Kidney epithelial cell (primary cell): ENCODE results near the gene TNFRSF9. TPM values are rescaled to one million over a fixed set of nuclear protein-coding genes. Genes with fewer than 3 reads are reported as not detected.
"Not testable (repeated sequence)": the region's sequence is repeated elsewhere in the genome, so short reads cannot be mapped to it uniquely, and the experiment has no call there.

Experiments
- DNase-seq: peaks from one replicate; pipeline ENCODE4 v3.0.0-alpha.2; 2010; ENCODE audit warnings: low read depth
- H3K27me3 ChIP-seq: 2 replicates; pipeline ENCODE4 v1.6.0; 2011; ENCODE audit warnings: low read length; ENCODE audit not compliant: control insufficient read depth, insufficient read depth
- H3K36me3 ChIP-seq: 2 replicates; pipeline ENCODE4 v1.5.1; 2011; ENCODE audit warnings: low read length; ENCODE audit not compliant: control insufficient read depth, insufficient read depth
- H3K4me3 ChIP-seq: 2 replicates; pipeline ENCODE4 v1.5.1; 2011; ENCODE audit warnings: low read depth, mild to moderate bottlenecking, control low read depth, low read length
- total RNA-seq: library from RNA; depleted of rRNA; stranded (reverse); fragments of >200 nt; gene quantifications from 2 replicates; pipeline ENCODE4 v1.2.3, GENCODE V29; 2015
- TF ChIP-seq, protein P1 (sequence below): IDR thresholded peaks from 2 replicates; pipeline ENCODE4 v1.5.1; 2011; ENCODE audit warnings: mild to moderate bottlenecking, moderate library complexity, low read length, control low read depth, inconsistent platforms; ENCODE audit not compliant: insufficient read depth, poor library complexity, severe bottlenecking

Gene TNFRSF9
- total RNA-seq, 1 donor from 2014 or later, result 4.6 TPM

GRCh38 chr1:7972285-7972684 is 31.6 kb upstream of the TNFRSF9 start:
- TF ChIP-seq, protein P1, sequence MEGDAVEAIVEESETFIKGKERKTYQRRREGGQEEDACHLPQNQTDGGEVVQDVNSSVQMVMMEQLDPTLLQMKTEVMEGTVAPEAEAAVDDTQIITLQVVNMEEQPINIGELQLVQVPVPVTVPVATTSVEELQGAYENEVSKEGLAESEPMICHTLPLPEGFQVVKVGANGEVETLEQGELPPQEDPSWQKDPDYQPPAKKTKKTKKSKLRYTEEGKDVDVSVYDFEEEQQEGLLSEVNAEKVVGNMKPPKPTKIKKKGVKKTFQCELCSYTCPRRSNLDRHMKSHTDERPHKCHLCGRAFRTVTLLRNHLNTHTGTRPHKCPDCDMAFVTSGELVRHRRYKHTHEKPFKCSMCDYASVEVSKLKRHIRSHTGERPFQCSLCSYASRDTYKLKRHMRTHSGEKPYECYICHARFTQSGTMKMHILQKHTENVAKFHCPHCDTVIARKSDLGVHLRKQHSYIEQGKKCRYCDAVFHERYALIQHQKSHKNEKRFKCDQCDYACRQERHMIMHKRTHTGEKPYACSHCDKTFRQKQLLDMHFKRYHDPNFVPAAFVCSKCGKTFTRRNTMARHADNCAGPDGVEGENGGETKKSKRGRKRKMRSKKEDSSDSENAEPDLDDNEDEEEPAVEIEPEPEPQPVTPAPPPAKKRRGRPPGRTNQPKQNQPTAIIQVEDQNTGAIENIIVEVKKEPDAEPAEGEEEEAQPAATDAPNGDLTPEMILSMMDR, result no peak

DNA sequence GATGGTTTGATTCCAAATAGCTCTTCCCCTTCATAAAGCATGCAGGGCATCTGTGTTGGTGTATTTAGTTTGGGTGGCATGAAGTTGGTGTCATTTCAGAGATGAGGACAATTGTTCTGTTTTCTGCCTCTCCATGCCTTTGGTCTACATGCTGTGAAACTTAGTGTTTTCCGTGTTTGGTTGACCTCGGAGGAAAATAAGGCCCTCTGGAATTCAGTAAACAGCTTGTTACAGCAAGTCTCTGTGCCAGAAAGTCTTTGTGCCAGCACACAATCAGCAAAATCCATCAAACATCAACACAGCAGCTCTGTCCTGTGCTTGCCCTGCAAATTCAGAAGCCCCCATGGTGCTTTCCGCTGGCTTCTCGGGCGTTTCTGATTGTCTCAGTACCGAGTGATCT is 30.4 kb upstream of the TNFRSF9 start:
- TF ChIP-seq, protein P1, result no peak
- Histone ChIP-seq H3K4me3 (no peak overlapping the region), H3K36me3 (peaks cover 2% of the 10 kb centered on the region), H3K27me3 (no peaks in the 10 kb centered on the region)
- DNase-seq, result no peak

More at GRCh38 chr1:7972285-7972684, 31.6 kb upstream of the TNFRSF9 start:
- H3K36me3 ChIP-seq, result no peaks in the 10 kb centered on the region
- H3K4me3 ChIP-seq, result no peak overlapping the region
- DNase-seq, result no peak
- H3K27me3 ChIP-seq, result no peaks in the 10 kb centered on the region

DNA sequence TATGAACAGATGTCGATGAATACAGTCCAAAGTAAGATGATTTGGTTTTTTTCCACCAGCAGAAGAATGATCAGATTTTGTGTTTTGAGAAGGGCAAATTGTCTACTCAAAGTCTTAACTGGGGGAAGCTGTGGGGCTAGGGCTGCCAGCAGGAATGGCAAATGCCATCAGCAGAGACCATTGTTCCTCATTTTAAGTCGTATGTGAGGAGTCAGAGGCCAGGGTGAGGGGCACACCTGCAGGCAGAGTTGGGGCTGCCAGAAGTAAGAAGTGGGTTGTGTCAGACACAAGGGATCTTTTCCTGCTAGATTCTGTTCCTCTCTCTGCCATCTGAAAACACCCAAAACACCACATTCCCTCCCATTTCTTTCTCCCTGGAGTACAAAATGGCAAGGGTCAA is 29.6 kb upstream of the TNFRSF9 start:
- H3K36me3 ChIP-seq, result peaks cover 5% of the 10 kb centered on the region
- no peak overlapping the region for H3K4me3 ChIP-seq
- TF ChIP-seq, protein P1, result no peak
- no peaks in the 10 kb centered on the region for H3K27me3 ChIP-seq
- DNase-seq, result no peak

DNA sequence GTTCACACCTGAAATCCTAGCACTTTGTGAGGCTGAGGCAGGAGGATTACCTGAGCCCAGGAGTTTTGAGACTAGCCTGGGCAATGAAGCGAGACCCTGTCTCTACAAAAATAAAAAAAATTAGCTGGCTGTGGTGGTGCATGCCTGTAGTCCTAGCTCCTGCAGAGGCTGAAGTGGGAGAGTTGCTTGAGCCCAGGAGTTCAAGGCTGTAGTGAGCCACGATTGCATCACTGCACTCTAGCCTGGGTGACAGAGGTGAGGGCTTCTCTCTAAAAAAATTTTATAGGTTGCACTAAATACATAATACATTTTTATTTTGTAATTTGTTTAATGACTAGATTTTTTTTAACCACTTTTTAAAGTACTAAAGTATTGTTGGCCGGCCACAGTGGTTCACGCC is 27.0 kb upstream of the TNFRSF9 start:
- TF ChIP-seq, protein P1, result no peak
- no peak for DNase-seq
- peaks cover 7% of the 10 kb centered on the region for H3K36me3 ChIP-seq
- no peaks in the 10 kb centered on the region for H3K27me3 ChIP-seq
- H3K4me3 ChIP-seq, result no peak overlapping the region

- Histone ChIP-seq H3K36me3 (peaks cover 7% of the 10 kb centered on the region), H3K4me3 (no peak overlapping the region), H3K27me3 (no peaks in the 10 kb centered on the region)
- TF ChIP-seq, protein P1, result no peak
- DNase-seq, result no peak
These were observed 26.6 kb upstream of the TNFRSF9 start for GRCh38 chr1:7967196-7967595.

- Histone ChIP-seq H3K27me3 (no peaks in the 10 kb centered on the region), H3K4me3 (no peak overlapping the region), H3K36me3 (peaks cover 7% of the 10 kb centered on the region)
- TF ChIP-seq, protein P1, result no peak
- no peak for DNase-seq
These were observed 23.8 kb upstream of the TNFRSF9 start for GRCh38 chr1:7964476-7964875.

DNA sequence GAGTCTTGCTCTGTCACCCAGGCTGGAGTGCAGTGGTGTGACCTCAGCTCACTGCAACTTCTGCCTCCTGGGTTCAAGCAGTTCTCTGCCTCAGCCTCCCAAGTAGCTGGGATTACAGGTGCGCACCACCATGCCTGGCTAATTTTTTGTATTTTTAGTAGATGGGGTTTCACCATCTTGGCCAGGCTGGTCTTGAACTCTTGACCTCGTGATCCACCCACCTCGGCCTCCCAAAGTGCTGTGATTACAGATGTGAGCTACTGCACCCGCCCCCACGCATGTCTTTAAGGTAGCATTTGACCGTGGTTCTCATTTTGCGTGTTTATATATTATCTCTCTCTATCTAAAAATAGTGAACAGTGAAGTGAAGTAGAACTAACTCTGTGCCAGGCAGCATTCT is 23.2 kb upstream of the TNFRSF9 start:
- H3K27me3 ChIP-seq, H3K36me3 ChIP-seq, H3K4me3 ChIP-seq, DNase-seq: not testable (repeated sequence)

GRCh38 chr1:7963378-7963730 is 22.7 kb upstream of the TNFRSF9 start:
- not testable (repeated sequence) for H3K36me3 ChIP-seq, H3K4me3 ChIP-seq, DNase-seq, H3K27me3 ChIP-seq
